Panc1 (cell line): ENCODE measurements around the gene RAB1B. TPM values are rescaled to one million over a fixed set of nuclear protein-coding genes. Genes with fewer than 3 reads are reported as not detected.

Experiments used
- ATAC-seq: fragments of 200-7000 bp; cut with Tn5 transposase; 2 replicates; pipeline ENCODE4 v1.9.1; 2020; ENCODE audit warnings: mild to moderate bottlenecking, moderate library complexity
- BruUV-seq: library from RNA; stranded (reverse); fragments of 400-500 nt; replicated peaks from 2 replicates; lab custom pipeline; 2021; lab: Mats Ljungman, UMichigan
- CTCF ChIA-PET: fragments of 300-600 bp; sonication (Branson Sonifier 250); formaldehyde crosslinking; loops from one replicate; lab custom pipeline; 2022; ENCODE audit warnings: antibody characterized with exemption; lab: Charles Lee
- POLR2A ChIA-PET: fragments of 300-600 bp; sonication (Branson Sonifier 250); formaldehyde crosslinking; loops from one replicate; lab custom pipeline; 2022; ENCODE audit warnings: antibody characterized with exemption; lab: Charles Lee
- DNase-seq: peaks from one replicate; pipeline ENCODE4 v3.0.0-alpha.2; 2010; ENCODE audit warnings: low read depth, low spot score
- H3K27ac ChIP-seq: 2 replicates; pipeline ENCODE4 v1.5.1; 2011; ENCODE audit warnings: mild to moderate bottlenecking, low read length, inconsistent platforms
- H3K27me3 ChIP-seq: fragments of 200-500 bp; sonication (Bioruptor generic); 2 replicates; pipeline ENCODE4 v1.6.0; 2014; ENCODE audit warnings: low read length, inconsistent platforms; ENCODE audit not compliant: control insufficient read depth, insufficient read depth
- H3K36me3 ChIP-seq: fragments of 200-500 bp; sonication (Bioruptor generic); 2 replicates; pipeline ENCODE4 v1.5.1; 2014; ENCODE audit warnings: inconsistent platforms, mild to moderate bottlenecking, low read length, moderate library complexity; ENCODE audit not compliant: control insufficient read depth, insufficient read depth
- H3K4me1 ChIP-seq: 2 replicates; pipeline ENCODE4 v1.5.1; 2011; ENCODE audit warnings: inconsistent platforms, mild to moderate bottlenecking, low read length, moderate library complexity; ENCODE audit not compliant: control insufficient read depth, insufficient read depth
- H3K4me3 ChIP-seq, 2 experiments: 2 replicates each; pipeline ENCODE4 v1.5.1; 2011 to 2012; ENCODE audit warnings: low read depth in 2 of 2, low read length in 2 of 2, mild to moderate bottlenecking in 2 of 2, inconsistent platforms in 1 of 2, moderate library complexity in 1 of 2
- H3K9me3 ChIP-seq: fragments of 200-500 bp; sonication (Bioruptor generic); 2 replicates; pipeline ENCODE4 v1.5.1; 2014; ENCODE audit warnings: low read depth, mild to moderate bottlenecking, inconsistent platforms, low read length, moderate library complexity; ENCODE audit not compliant: control insufficient read depth, insufficient read depth
- CTCF ChIP-seq: fragments of 450-650 bp; IDR thresholded peaks from 2 replicates; pipeline ENCODE4 v1.5.1; 2017; ENCODE audit warnings: mild to moderate bottlenecking
- POLR2AphosphoS5 ChIP-seq: IDR thresholded peaks from 2 replicates; pipeline ENCODE4 v1.6.1; 2012; ENCODE audit warnings: mild to moderate bottlenecking, low read depth, low read length, moderate library complexity
- REST ChIP-seq, 2 experiments: IDR thresholded peaks; 2 replicates each; pipeline ENCODE4 v1.6.1; 2011 to 2012; ENCODE audit warnings: low read depth in 2 of 2, control low read depth in 1 of 2, low read length in 1 of 2, mild to moderate bottlenecking in 1 of 2, moderate library complexity in 1 of 2; ENCODE audit not compliant: insufficient read depth in 1 of 2
- SIN3A ChIP-seq: IDR thresholded peaks from 2 replicates; pipeline ENCODE4 v1.6.1; 2012; ENCODE audit warnings: low read depth, mild to moderate bottlenecking, low read length, moderate library complexity, borderline replicate concordance; ENCODE audit not compliant: insufficient read depth
- TCF7L2 ChIP-seq: IDR thresholded peaks from 2 replicates; pipeline ENCODE4 v1.6.1; 2011; ENCODE audit warnings: mild to moderate bottlenecking, low read depth, low read length, inconsistent platforms
- in situ Hi-C: cut with HindIII; loops from 2 replicates; pipeline ENCODE4 v1.10.0; 2016; ENCODE audit warnings: low sequenced_read_pairs, low pct_unique_long_range_greater_than_20kb
- intact Hi-C: fragments of 100-400 bp; cut with micrococcal nuclease; formaldehyde crosslinking; loops from one replicate; pipeline ENCODE4 v1.10.0; 2022; ENCODE audit not compliant: unreplicated experiment
- total RNA-seq: library from RNA; stranded (reverse); gene quantifications from one replicate; pipeline ENCODE4 v1.2.1, GENCODE V29; 2021; ENCODE audit not compliant: unreplicated experiment

The RAB1B gene
- total RNA-seq, 1 experiment from 2014 or later = 256 TPM

GRCh38 chr11:66277471-66278362 is 9.3 kb downstream of the RAB1B start, which contains the start of gene CNIH2:
Gene CNIH2, plus strand, starts transcription at chr11:66278175. Its CDS starts 282 bp downstream, at chr11:66278457.
- Histone ChIP-seq H3K27ac (peak within 1 kb of the TSS; percentile 63; the same call in 1 of the 2 replicates), H3K27me3 (no peaks in the 10 kb centered on the region), H3K9me3 (no peaks in the 10 kb centered on the region), H3K4me1 (peaks cover 25% of the 10 kb centered on the region), H3K36me3 (peaks cover 8% of the 10 kb centered on the region; the same call in 1 of the 2 replicates), H3K4me3 (peak within 1 kb of the TSS; percentile 40 to 49)
- ChIA-PET POLR2A (interaction anchor here (0.5 to 1.3 kb wide), 2 partner anchors 11 to 361 kb away, joined by 6 to 14 read pairs; partner anchors contain the start of gene YIF1A), CTCF (interaction anchor here (0.5 to 0.6 kb wide), 2 partner anchors 17 to 1032 kb away, joined by 3 to 4 read pairs; no protein-coding TSS in a partner anchor)
- TF ChIP-seq CTCF = no peak
- TF ChIP-seq TCF7L2 = no peak
- peak; percentile 76; the same call in 1 of the 2 replicates for TF ChIP-seq SIN3A
- peak; percentile 75 for TF ChIP-seq POLR2AphosphoS5
- no peak for TF ChIP-seq REST (IDR thresholded peaks at IDR 0.05; ENCODE audit: insufficient read depth in 1 of 2, low read depth in 2 of 2, low read length in 1 of 2)
- ATAC-seq (peak; percentile 70), DNase-seq (no peak)
- no TSS peak for BruUV-seq
- intact Hi-C loops (no loop called here), in situ Hi-C loops (no loop called here)

DNA sequence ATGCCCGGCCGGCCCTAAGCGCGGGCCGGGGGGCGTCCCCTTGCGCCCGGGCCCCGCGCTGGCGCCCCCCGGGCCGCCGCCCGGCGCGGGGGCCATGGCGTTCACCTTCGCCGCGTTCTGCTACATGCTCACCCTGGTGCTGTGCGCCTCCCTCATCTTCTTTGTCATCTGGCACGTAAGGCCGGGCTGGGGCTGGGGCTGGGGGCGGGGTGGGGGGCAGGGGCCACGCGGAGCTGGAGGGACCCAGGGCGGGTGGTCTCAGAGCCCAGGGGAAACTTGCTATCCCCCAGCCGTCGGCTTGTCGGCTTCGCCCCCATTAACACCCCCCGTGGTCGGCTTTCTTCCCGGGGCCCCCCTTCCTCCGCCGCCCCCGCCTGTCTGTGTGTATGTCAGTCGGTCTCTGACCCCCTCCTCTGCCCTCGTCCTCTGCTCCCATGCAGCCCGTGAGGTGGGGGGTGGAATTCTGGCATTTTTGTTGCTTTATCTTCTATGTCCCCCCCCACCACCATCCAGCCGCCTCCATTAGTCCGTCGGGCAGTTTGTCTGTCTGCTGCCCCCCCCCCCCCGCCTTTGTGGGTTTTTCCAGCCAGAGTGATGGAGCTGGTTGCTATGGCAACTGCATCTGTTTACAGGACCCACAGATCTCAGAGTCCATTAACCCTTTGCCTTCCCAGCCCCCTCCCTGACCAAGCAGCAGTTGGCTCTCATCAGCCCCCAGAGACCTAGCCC is 10.1 kb downstream of the RAB1B start:
- ChIA-PET CTCF (interaction anchor here (0.8 kb wide), 1 partner anchor 126 kb away, joined by 27 read pairs; no protein-coding TSS in a partner anchor), POLR2A (interaction anchor here (0.8 kb wide), 1 partner anchor 11 kb away, joined by 7 read pairs; the partner anchor contains the start of gene YIF1A)
- H3K4me3 ChIP-seq = peak overlapping the region; percentile 39 to 40
- ATAC-seq (no peak), DNase-seq (no peak)
- no peaks in the 10 kb centered on the region for H3K27me3 ChIP-seq
- 0 out of 2 replicates have a peak, but pooled peaks cover 5% of the 10 kb centered on the region for H3K36me3 ChIP-seq
- H3K27ac ChIP-seq = no peak overlapping the region
- peaks cover 30% of the 10 kb centered on the region for H3K4me1 ChIP-seq
- BruUV-seq = no TSS peak
- intact Hi-C loops (no loop called here), in situ Hi-C loops (no loop called here)
- H3K9me3 ChIP-seq = no peaks in the 10 kb centered on the region
- TF ChIP-seq REST (IDR thresholded peaks at IDR 0.05; ENCODE audit: insufficient read depth in 1 of 2, low read depth in 2 of 2, low read length in 1 of 2) (no peak), POLR2AphosphoS5 (no peak), SIN3A (no peak), TCF7L2 (no peak), CTCF (no peak)
